Esophagus mucosa (tissue), 1 donor: ENCODE measurements around the gene ZNF768. TPM values are rescaled to one million over a fixed set of nuclear protein-coding genes. Genes with fewer than 3 reads are reported as not detected.
"Not testable (repeated sequence)": the region's sequence is repeated elsewhere in the genome, so short reads cannot be mapped to it uniquely, and the experiment has no call there.

Experiments used
- ATAC-seq: fragments of 200-7000 bp; cut with Tn5 transposase; one replicate; pipeline ENCODE4 v1.9.1; 2020
- total RNA-seq: library from RNA; stranded (reverse); gene quantifications from one replicate; pipeline ENCODE4 v1.2.4, GENCODE V29; 2023
- donor health status: DM: yes; HTN: yes; CAD: no.

ZNF768 gene
- total RNA-seq, 1 donor from 2014 or later = 11.7 TPM

GRCh38 chr16:30509081-30509765 lies 17.1 kb downstream of the ZNF768 start:
- no peak for ATAC-seq

- no peak for ATAC-seq
Measured at GRCh38 chr16:30503403-30504296, 22.7 kb downstream of the ZNF768 start.

GRCh38 chr16:30499284-30499683 lies 27.1 kb downstream of the ZNF768 start:
- no peak for ATAC-seq

GRCh38 chr16:30494709-30495108 lies 31.7 kb downstream of the ZNF768 start:
- no peak for ATAC-seq

GRCh38 chr16:30493941-30494488 lies 32.4 kb downstream of the ZNF768 start:
- no peak for ATAC-seq

GRCh38 chr16:30491744-30492308 lies 34.5 kb downstream of the ZNF768 start:
- ATAC-seq = no peak

GRCh38 chr16:30491229-30491628 lies 35.1 kb downstream of the ZNF768 start:
- ATAC-seq = no peak

GRCh38 chr16:30490210-30490609 lies 36.2 kb downstream of the ZNF768 start:
- ATAC-seq = peak; percentile 93

- no peak for ATAC-seq
Measured at GRCh38 chr16:30488764-30489605, 37.4 kb downstream of the ZNF768 start.

- no peak for ATAC-seq
Measured at GRCh38 chr16:30485818-30486436, 40.4 kb downstream of the ZNF768 start.

GRCh38 chr16:30484887-30485286 lies 41.5 kb downstream of the ZNF768 start:
- no peak for ATAC-seq

- no peak for ATAC-seq
Measured at GRCh38 chr16:30482366-30482765, 44.0 kb downstream of the ZNF768 start.

- no peak for ATAC-seq
Measured at GRCh38 chr16:30481381-30481780, 45.0 kb downstream of the ZNF768 start.

GRCh38 chr16:30478766-30479478 lies 47.4 kb downstream of the ZNF768 start:
- no peak for ATAC-seq

- ATAC-seq = not testable (repeated sequence)
Measured at GRCh38 chr16:30477773-30478172, 48.6 kb downstream of the ZNF768 start.

- ATAC-seq = no peak
Measured at GRCh38 chr16:30476991-30477390, 49.4 kb downstream of the ZNF768 start.

- ATAC-seq = no peak
Measured at GRCh38 chr16:30474684-30475083, 51.7 kb downstream of the ZNF768 start.

- ATAC-seq = no peak
Measured at GRCh38 chr16:30474074-30474452, 52.3 kb downstream of the ZNF768 start.
